ENCODE data around the gene JADE2. TPM values are rescaled to one million over a fixed set of nuclear protein-coding genes. Genes with fewer than 3 reads are reported as not detected.

JADE2 gene
- total RNA-seq, 1 donor from 2014 or later: 16.8 TPM

DNA sequence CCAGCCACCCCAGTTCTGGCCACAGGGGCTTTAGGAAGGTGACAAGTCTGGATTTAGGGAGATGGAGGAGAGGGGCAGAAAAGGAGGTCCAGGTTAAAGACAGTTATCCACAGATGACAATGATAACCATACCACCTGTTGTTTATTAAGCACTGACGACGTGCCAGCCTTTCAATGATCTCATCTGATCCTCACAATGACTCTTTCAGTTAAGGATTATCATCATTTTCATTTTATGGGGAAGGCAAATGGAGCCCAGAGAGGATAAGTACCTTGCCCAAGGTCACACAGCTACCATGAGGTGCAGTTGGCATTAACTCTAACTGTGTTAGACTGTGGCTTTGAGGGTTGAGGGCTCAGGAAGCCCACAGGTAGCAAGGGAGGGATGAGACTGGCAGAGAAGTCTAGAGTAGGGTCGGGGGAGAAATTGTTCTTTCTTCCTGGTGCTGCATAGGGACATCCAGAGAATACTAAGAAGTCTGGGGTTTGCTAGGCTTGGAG lies 21.5 kb upstream of the JADE2 start:
- no peak overlapping the region for H3K4me3 Mint-ChIP-seq (ENCODE audit: unreplicated experiment)
- DNase-seq (ENCODE audit: low spot score): no peak
- H3K4me1 Mint-ChIP-seq (ENCODE audit: low read depth): peaks cover 34% of the 10 kb centered on the region
- H3K9me3 Mint-ChIP-seq (ENCODE audit: low read depth): no peaks in the 10 kb centered on the region
- TF ChIP-seq, protein P1, sequence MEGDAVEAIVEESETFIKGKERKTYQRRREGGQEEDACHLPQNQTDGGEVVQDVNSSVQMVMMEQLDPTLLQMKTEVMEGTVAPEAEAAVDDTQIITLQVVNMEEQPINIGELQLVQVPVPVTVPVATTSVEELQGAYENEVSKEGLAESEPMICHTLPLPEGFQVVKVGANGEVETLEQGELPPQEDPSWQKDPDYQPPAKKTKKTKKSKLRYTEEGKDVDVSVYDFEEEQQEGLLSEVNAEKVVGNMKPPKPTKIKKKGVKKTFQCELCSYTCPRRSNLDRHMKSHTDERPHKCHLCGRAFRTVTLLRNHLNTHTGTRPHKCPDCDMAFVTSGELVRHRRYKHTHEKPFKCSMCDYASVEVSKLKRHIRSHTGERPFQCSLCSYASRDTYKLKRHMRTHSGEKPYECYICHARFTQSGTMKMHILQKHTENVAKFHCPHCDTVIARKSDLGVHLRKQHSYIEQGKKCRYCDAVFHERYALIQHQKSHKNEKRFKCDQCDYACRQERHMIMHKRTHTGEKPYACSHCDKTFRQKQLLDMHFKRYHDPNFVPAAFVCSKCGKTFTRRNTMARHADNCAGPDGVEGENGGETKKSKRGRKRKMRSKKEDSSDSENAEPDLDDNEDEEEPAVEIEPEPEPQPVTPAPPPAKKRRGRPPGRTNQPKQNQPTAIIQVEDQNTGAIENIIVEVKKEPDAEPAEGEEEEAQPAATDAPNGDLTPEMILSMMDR (IDR thresholded peaks at IDR 0.05): no peak
- H3K36me3 Mint-ChIP-seq (ENCODE audit: low read depth): no peaks in the 10 kb centered on the region
- H3K27me3 Mint-ChIP-seq (ENCODE audit: low read depth): no peaks in the 10 kb centered on the region
- H3K27ac Mint-ChIP-seq (ENCODE audit: unreplicated experiment): peak overlapping the region; percentile 91

DNA sequence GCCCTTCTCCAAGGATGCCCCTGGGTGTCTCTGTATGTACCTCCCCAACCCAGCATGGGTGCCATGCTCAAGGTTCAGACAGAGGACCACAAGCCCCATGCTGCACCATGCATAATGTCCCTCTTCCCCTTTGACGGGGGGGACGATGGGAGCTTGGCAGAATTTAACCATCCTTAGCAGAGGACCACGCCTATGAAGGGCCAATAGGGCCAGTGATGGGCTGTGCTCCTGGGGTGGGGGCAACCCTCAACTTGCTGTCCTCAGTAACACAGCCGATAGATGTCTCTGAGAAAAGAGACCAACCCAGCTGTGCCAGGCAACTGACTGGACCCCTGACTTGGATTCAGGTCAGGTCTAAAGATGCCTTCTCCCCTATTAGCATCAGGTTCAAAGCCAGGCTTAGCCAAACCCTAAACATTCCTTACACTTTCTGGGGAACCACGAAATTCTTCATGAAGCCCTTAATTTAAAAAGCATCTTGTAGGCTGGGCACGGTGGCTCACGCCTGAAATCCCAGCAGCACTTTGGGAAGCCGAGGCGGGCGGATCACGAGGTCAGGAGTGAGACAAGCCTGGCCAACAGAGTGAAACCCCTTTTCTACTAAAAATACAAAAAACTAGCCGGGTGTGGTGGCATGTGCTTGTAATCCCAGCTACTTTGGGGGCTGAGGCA lies 20.7 kb upstream of the JADE2 start:
- Mint-ChIP-seq H3K4me3 (ENCODE audit: unreplicated experiment) (no peak overlapping the region), H3K4me1 (ENCODE audit: low read depth) (peaks cover 42% of the 10 kb centered on the region), H3K36me3 (ENCODE audit: low read depth) (no peaks in the 10 kb centered on the region), H3K27me3 (ENCODE audit: low read depth) (no peaks in the 10 kb centered on the region), H3K9me3 (ENCODE audit: low read depth) (no peaks in the 10 kb centered on the region), H3K27ac (ENCODE audit: unreplicated experiment) (no peak overlapping the region)
- TF ChIP-seq, protein P1 (IDR thresholded peaks at IDR 0.05): no peak
- peak; percentile 44 for DNase-seq (ENCODE audit: low spot score)

DNA sequence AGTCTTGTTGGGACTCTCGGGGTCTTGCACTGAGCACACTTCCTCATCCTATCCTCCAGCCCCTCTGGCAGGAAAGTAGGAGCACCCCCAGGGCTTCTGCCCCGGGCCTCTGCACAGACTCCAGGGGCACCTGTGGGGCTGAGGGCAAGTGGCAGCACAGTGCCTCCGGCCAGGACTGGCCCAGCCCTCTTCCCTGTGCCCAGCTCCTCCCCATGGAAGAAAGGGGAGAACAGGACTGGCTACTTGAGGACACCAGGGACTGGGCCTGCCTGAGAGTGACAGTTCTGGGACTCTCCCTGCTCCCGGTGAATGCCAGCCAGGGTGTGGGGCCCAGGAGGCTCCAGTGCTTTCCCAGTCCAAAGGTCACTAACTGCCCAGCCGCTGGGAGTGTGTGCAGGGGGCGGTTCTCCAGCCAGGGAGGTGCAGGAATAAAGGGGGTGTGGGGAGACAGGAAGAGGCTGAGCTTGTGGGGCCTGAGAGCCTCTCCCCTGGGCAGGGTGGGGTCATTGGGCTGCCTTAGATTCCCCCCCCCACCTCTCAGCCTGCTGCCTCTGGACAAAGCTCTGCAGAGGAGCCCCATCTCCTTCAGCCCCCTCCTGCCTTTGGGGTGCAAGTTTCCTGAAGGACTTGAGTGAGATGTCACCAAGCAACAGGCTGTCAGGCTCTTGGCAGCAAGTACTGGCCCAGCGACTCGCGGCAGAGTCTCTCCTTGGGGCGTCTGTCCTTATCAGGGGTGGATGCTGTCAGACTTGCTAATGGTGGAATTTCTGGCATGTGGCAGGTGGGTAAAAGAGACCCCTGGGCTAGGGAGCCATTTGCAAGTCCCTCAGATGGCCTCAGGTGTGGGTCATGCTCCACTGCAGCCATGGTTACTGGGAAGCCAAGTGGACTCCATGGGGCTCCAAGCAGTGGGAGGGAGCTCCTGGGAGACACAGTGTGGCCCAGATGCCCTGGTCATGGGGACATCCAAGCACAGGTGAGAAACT lies 19.1 kb upstream of the JADE2 start:
- H3K27me3 Mint-ChIP-seq (ENCODE audit: low read depth): no peaks in the 10 kb centered on the region
- H3K27ac Mint-ChIP-seq (ENCODE audit: unreplicated experiment): no peak overlapping the region
- no peaks in the 10 kb centered on the region for H3K36me3 Mint-ChIP-seq (ENCODE audit: low read depth)
- TF ChIP-seq, protein P1 (IDR thresholded peaks at IDR 0.05): no peak
- no peaks in the 10 kb centered on the region for H3K9me3 Mint-ChIP-seq (ENCODE audit: low read depth)
- no peak overlapping the region for H3K4me3 Mint-ChIP-seq (ENCODE audit: unreplicated experiment)
- peak; percentile 59 for DNase-seq (ENCODE audit: low spot score)
- peaks cover 58% of the 10 kb centered on the region for H3K4me1 Mint-ChIP-seq (ENCODE audit: low read depth)

DNA sequence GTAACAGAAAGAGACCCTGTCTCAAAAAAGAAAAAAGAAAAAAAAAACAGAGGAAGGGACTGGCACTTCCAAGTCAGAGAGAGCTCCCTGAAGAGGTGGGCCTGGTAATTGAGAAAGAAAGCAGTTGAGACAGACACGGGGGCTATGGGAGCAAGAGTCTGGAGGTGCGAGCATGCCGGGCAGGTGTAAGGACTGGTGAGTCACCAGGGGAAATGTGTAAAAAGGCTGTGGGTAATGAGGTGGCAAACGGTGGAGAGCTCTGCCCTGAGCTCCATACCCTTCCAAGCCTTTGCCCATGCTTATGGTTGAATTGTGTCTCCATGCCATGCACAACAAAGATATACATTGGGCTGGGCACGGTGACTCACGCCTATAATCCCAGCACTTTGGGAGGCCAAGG lies 18.0 kb upstream of the JADE2 start:
- H3K27me3 Mint-ChIP-seq (ENCODE audit: low read depth): no peaks in the 10 kb centered on the region
- TF ChIP-seq, protein P1 (IDR thresholded peaks at IDR 0.05): no peak
- H3K36me3 Mint-ChIP-seq (ENCODE audit: low read depth): no peaks in the 10 kb centered on the region
- peak; percentile 25 for DNase-seq (ENCODE audit: low spot score)
- H3K4me3 Mint-ChIP-seq (ENCODE audit: unreplicated experiment): no peak overlapping the region
- peaks cover 63% of the 10 kb centered on the region for H3K4me1 Mint-ChIP-seq (ENCODE audit: low read depth)
- H3K27ac Mint-ChIP-seq (ENCODE audit: unreplicated experiment): no peak overlapping the region
- no peaks in the 10 kb centered on the region for H3K9me3 Mint-ChIP-seq (ENCODE audit: low read depth)

DNA sequence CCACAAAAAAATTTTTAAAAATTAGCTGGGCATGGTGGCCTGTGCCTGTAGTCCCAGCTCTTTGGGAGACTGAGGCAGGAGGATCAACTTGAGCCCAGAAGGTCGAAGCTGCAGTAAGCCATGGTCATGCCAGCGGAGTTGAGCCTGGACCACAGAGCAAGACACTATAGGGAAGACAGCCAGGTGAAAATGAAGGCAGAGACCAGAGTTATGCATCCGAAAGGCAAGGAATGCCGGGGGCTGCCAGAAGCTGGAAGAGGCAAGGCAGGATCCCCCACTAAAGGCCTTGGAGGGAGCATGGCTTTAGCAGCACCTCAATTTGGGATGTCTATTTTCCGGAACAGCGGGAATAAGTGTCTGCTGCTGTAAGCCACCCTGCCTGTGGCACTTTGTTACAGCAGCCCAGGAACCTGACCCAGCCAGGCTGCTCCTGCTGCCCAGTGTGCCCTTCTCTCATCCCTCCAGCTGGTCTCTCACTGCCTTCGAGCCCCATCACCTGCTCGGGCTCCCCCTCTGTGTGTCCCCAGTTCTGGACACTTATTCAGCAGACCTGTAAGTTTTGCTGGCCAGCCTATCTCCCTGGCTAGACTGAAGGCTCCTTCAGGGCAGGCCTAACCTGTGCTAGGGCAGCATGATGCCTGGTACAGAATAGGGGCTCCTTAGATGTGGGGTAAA lies 16.8 kb upstream of the JADE2 start:
- TF ChIP-seq, protein P1 (IDR thresholded peaks at IDR 0.05): no peak
- DNase-seq (ENCODE audit: low spot score): peak; percentile 47
- no peaks in the 10 kb centered on the region for H3K36me3 Mint-ChIP-seq (ENCODE audit: low read depth)
- no peak overlapping the region for H3K27ac Mint-ChIP-seq (ENCODE audit: unreplicated experiment)
- peaks cover 55% of the 10 kb centered on the region for H3K4me1 Mint-ChIP-seq (ENCODE audit: low read depth)
- H3K27me3 Mint-ChIP-seq (ENCODE audit: low read depth): no peaks in the 10 kb centered on the region
- no peak overlapping the region for H3K4me3 Mint-ChIP-seq (ENCODE audit: unreplicated experiment)
- H3K9me3 Mint-ChIP-seq (ENCODE audit: low read depth): no peaks in the 10 kb centered on the region

Measured in chondrocyte (in vitro differentiated cells).